Psoas muscle (tissue), 8 donors: Measurements from ENCODE around the gene TAF1A. TPM values are rescaled to one million over a fixed set of nuclear protein-coding genes. Genes with fewer than 3 reads are reported as not detected.

ENCODE experiments used
- ATAC-seq, 4 donors: fragments of 200-7000 bp; cut with Tn5 transposase; one replicate each; pipeline ENCODE4 v1.9.1; 2020; ENCODE audit warnings: moderate library complexity in 3 of 4, mild to moderate bottlenecking in 2 of 4
- DNase-seq, 2 donors: peaks; one replicate each; pipeline ENCODE4 v3.0.0-alpha.2; 2020
- H3K27ac ChIP-seq: fragments of 200-600 bp; one replicate; pipeline ENCODE4 v1.8.0; 2022
- H3K27me3 ChIP-seq, 3 donors: fragments of 200-600 bp in 1 of 3; one replicate each; pipeline versions ENCODE4 v1.6.1 to v1.8.0; 2013 to 2022; ENCODE audit warnings: low read length in 2 of 3, mild to moderate bottlenecking in 2 of 3, moderate library complexity in 1 of 3; ENCODE audit not compliant: insufficient read depth in 3 of 3
- H3K36me3 ChIP-seq, 2 donors: fragments of 200-600 bp in 1 of 2; one replicate each; pipeline versions ENCODE4 v1.6.1 to v1.8.0; 2013 to 2022; ENCODE audit warnings: low read depth in 1 of 2, mild to moderate bottlenecking in 1 of 2, moderate library complexity in 1 of 2; ENCODE audit not compliant: insufficient read depth in 1 of 2
- H3K4me1 ChIP-seq: fragments of 200-600 bp; one replicate; pipeline ENCODE4 v1.8.0; 2022
- H3K4me3 ChIP-seq: fragments of 200-600 bp; one replicate; pipeline ENCODE4 v1.8.0; 2022; ENCODE audit warnings: mild to moderate bottlenecking
- H3K9me3 ChIP-seq: fragments of 200-600 bp; one replicate; pipeline ENCODE4 v1.8.0; 2022
- WGBS, 3 donors: extraction: QIAGEN DNeasy Blood & Tissue Kit; methylation state at CpG; one replicate each; pipeline versions ENCODE4 v1.1.6 to v1.1.7; 2013; 5-methylcytosine and 5-hydroxymethylcytosine counted together
- intact Hi-C, 2 donors: fragments of 100-400 bp; cut with DNase I; formaldehyde crosslinking; loops; one replicate each; pipeline versions ENCODE4 v1.11.0 to v1.14.2; 2022
- polyA plus RNA-seq, 3 donors: library from polyadenylated mRNA; stranded (reverse); fragments of 200-250 nt; gene quantifications; one replicate each; pipeline ENCODE4 v1.2.3, GENCODE V29; 2013
- total RNA-seq, 4 donors: library from RNA; stranded (reverse); fragmentation: NEBNext Ultra II Directional in 2 of 4; extraction: Animal tissue kit (Norgen Biotek cat#: 25700) in 2 of 4; gene quantifications; one replicate each; pipeline versions ENCODE4 v1.2.1 to v1.2.4, GENCODE V29; 2021 to 2023
- TF ChIP-seq, protein P1 (sequence below): fragments of 200-600 bp; IDR thresholded peaks from one replicate; pipeline ENCODE4 v1.8.0; 2022; ENCODE audit warnings: antibody characterized with exemption
- donor health status: healthy with polysubstance abuse.
- donor health status: DM: no; HTN: no; CAD: no; lungs with moderate emphysema.
- donor health status: Bipolar disorder and iron deficiency.
- donor health status: healthy.
- donor health status: DM: yes; HTN: yes; CAD: no.
- donor health status: DM: no; HTN: no; CAD: no.
- donor health status: DM: no; HTN: no; CAD: no.
- donor health status: DM: yes; HTN: yes; CAD: no.

The TAF1A gene
- total and polyA plus RNA-seq, 7 donors, result 1.2 to 4.9 (median 2.7) TPM

DNA sequence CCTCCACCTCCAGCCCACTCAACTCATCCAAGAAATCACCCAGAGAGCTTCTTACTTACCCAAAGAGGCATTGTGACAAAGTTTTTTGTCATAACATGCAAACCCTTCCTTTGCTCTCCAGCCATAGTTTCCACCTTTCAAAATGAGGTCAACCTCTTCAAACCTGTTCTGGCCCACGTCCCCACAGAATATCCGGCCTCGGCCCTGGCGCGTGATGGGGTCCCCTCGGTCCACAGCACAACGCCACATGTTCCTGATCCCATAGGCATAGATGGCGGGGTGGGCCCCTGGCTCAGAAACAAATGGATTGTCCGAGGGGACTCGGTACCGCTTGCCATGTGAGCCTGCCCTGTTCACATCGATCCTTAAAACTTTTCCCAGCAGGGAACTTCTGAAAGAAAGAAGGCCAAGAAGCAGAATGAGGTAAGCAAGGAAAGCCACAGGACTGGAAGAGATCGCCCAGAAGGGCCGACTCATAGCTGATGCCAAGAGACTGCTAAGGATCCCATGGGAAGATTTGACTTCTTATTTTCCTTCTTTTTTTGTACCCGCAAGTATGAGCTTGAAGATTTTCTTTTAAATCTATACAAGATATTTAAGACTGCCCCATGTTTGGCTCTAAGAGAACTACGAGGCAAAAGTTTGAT, 49.7 kb downstream of the TAF1A start:
- Histone ChIP-seq H3K27me3 (no peaks in the 10 kb centered on the region), H3K4me1 (no peaks in the 10 kb centered on the region), H3K27ac (no peak overlapping the region), H3K9me3 (no peaks in the 10 kb centered on the region), H3K36me3 (no peaks in the 10 kb centered on the region), H3K4me3 (no peak overlapping the region)
- TF ChIP-seq, protein P1, sequence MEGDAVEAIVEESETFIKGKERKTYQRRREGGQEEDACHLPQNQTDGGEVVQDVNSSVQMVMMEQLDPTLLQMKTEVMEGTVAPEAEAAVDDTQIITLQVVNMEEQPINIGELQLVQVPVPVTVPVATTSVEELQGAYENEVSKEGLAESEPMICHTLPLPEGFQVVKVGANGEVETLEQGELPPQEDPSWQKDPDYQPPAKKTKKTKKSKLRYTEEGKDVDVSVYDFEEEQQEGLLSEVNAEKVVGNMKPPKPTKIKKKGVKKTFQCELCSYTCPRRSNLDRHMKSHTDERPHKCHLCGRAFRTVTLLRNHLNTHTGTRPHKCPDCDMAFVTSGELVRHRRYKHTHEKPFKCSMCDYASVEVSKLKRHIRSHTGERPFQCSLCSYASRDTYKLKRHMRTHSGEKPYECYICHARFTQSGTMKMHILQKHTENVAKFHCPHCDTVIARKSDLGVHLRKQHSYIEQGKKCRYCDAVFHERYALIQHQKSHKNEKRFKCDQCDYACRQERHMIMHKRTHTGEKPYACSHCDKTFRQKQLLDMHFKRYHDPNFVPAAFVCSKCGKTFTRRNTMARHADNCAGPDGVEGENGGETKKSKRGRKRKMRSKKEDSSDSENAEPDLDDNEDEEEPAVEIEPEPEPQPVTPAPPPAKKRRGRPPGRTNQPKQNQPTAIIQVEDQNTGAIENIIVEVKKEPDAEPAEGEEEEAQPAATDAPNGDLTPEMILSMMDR, result no peak
- 74 to 79% (median 78%) methylated on average over 16 of the region's 16 CpGs for WGBS, 3 donors
- intact Hi-C loops, result no loop called here
- ATAC-seq (no peak), DNase-seq (no peak)

DNA sequence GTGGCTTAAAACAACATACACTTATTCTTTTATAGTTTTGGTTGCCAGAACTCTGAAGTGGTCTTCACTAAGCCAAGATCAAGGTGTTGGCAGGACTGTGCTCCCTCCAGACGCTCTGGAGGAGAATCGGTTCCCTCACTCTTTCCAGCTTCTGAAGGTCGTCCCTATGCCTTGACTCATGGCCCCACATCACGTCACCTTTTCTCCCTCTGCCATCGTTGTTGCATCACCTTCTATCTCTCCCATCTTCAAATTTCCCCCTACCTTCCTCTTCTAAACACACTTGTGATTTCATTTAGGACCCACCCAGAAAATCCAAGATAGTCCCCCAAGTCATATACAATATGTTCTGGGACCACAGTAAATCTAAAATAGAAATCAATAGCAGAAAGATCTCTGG, 54.3 kb downstream of the TAF1A start:
- no peak for ATAC-seq

DNA sequence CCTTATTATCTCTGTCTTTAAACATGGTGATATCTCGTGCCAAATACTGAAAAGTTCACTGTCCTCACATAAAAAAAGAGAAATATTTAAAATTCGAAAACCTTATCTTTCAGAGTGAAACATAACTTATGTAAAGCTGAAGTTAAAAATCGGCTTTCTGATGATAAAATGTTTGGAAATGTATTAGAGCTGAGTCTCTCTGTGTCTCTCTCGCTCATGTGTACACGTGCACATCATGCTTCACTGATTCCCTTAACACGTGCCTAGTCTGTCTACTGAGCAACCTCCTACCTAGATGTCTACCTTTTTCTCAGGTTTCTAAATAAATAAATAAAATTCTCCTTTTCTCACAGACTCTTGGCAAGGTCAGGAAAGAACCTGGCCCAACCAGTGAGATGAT, 58.9 kb downstream of the TAF1A start:
- Histone ChIP-seq H3K27me3 (no peaks in the 10 kb centered on the region), H3K4me3 (no peak overlapping the region), H3K27ac (no peak overlapping the region), H3K4me1 (no peaks in the 10 kb centered on the region), H3K36me3 (no peaks in the 10 kb centered on the region), H3K9me3 (no peaks in the 10 kb centered on the region)
- TF ChIP-seq, protein P1, result no peak
- 79 to 87% (median 87%) methylated on average over 6 of the region's 6 CpGs for WGBS, 3 donors
- DNase-seq (no peak), ATAC-seq (no peak)
- intact Hi-C loops, result no loop called here

More for the DNA sequence above, 54.3 kb downstream of the TAF1A start:
- no peak overlapping the region for H3K4me3 ChIP-seq
- 84 to 88% (median 85%) methylated on average over 5 of the region's 5 CpGs for WGBS, 3 donors
- H3K36me3 ChIP-seq, result no peaks in the 10 kb centered on the region
- TF ChIP-seq, protein P1, result no peak
- H3K9me3 ChIP-seq, result no peaks in the 10 kb centered on the region
- H3K4me1 ChIP-seq, result no peaks in the 10 kb centered on the region
- no peak overlapping the region for H3K27ac ChIP-seq
- no peaks in the 10 kb centered on the region for H3K27me3 ChIP-seq
- DNase-seq, result no peak
- intact Hi-C loops, result no loop called here

DNA sequence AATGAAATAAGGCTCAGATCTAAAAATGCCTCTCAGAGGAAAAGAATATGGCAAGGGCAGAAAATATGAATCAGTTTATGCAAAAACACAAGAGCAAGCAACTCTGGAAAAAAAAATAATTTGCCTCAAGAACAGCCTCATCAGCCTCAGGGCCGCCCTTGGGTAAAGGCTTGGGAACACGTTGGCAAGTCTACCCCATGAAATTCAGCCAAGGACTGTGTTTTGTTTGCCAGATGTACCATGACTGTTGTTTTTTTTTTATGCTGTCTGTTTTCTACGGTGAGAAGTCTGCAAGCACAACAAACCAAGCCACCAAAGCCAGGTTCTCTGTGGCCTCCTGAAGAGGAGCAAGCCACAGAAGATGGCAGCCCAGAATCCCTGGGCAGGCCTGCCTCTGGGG, 59.8 kb downstream of the TAF1A start:
- Histone ChIP-seq H3K27me3 (no peaks in the 10 kb centered on the region), H3K4me1 (no peaks in the 10 kb centered on the region), H3K27ac (no peak overlapping the region), H3K36me3 (no peaks in the 10 kb centered on the region), H3K9me3 (no peaks in the 10 kb centered on the region), H3K4me3 (no peak overlapping the region)
- TF ChIP-seq, protein P1, result no peak
- ATAC-seq (no peak), DNase-seq (no peak)
- intact Hi-C loops, result no loop called here
- WGBS, 3 donors, result 19 to 38% (median 24%) methylated on average over 3 of the region's 3 CpGs

DNA sequence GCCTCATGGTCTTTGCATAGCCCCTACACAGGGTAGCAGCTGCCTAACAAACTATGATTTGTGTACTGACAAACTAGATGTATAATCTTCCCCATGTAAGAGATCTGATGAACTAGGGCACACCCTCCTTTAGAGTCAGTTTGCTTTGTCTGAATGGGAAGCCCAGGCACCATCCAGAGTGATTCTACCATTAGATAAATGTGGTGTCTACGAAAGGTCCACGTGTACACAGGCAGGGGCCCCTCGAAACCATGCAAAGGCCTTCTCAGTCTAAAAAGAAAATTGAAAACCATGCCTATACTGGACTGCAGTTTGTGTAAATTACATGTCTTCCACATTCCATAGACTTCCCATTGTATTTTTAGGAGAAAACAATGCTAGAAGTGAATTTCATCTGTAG, 60.6 kb downstream of the TAF1A start:
- H3K4me1 ChIP-seq, result no peaks in the 10 kb centered on the region
- ATAC-seq (no peak), DNase-seq (no peak)
- no peaks in the 10 kb centered on the region for H3K36me3 ChIP-seq
- H3K27me3 ChIP-seq, result no peaks in the 10 kb centered on the region
- TF ChIP-seq, protein P1, result no peak
- 87 to 92% (median 91%) methylated on average over 3 of the region's 3 CpGs for WGBS, 3 donors
- H3K4me3 ChIP-seq, result no peak overlapping the region
- intact Hi-C loops, result no loop called here
- no peak overlapping the region for H3K27ac ChIP-seq
- H3K9me3 ChIP-seq, result no peaks in the 10 kb centered on the region
